ENCODE results near the gene MMAB.

MMAB gene

GRCh38 chr12:109573029-109573913, at the start of gene MMAB, which contains the start of gene MVK:
Gene MMAB (minus strand): TSS chr12:109573504. CDS start chr12:109573480, 24 bp downstream.
Gene MVK (plus strand): TSS chr12:109573794. CDS start chr12:109574823, 1,029 bp downstream.
- in situ Hi-C loops (cut with MboI; ENCODE audit: low sequenced_read_pairs), result no loop called here

DNA sequence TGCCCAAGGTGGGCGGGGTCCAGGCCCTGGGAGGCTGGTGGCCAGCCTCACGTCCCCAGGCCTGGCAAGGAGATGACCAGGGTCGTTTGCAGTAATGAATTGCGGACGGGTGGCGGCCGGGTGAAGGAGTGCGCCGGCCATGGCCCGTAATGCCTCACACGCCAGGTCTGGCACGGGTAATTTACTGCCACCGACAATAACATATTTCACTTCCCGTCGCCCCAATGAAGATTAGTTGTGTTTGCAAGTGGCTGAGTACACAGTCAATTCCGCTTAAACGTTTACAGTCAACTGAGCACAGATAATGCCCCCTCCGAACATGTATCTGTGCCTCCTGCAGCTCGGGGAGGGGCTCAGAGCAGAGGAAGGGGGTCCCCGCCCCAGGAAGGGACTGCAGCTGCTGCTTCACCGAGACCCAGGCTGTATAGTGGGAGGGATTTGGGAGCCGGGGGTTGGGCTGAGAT, 48.6 kb upstream of the MMAB start:
- in situ Hi-C loops (cut with MboI; ENCODE audit: low sequenced_read_pairs), result no loop called here

- in situ Hi-C loops (cut with MboI; ENCODE audit: low sequenced_read_pairs), result no loop called here
Observed at GRCh38 chr12:109621211-109621694, 47.9 kb upstream of the MMAB start.

DNA sequence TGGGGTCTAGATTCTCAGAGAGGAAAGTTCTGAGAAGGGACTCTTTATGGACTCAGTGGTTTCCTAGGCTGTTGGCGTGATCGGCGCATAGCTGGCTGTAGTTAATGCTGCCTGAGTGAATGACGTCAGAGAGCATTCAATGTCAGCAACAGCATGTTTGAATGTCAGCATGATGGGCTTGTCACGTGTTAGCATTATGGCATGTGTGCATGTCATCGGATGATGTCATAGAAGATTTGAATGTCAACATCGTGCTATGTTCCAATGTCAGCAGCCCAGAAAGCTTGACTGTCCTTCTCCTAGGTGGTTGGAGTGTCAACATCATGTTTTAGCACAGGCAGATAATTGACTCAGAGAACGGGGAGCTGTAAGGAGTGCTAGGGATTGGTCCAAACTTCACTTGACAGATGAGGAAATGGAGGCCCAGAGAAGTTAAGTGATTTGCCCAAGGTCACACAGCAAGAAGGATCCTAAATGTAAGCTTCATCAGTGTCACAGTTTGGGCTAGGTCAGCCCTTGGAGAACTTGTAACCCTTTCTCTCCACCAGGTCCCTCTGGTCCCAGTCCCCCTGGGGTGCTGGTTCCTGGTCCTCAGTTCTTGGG, 45.8 kb upstream of the MMAB start:
- in situ Hi-C loops (cut with MboI; ENCODE audit: low sequenced_read_pairs), result no loop called here

DNA sequence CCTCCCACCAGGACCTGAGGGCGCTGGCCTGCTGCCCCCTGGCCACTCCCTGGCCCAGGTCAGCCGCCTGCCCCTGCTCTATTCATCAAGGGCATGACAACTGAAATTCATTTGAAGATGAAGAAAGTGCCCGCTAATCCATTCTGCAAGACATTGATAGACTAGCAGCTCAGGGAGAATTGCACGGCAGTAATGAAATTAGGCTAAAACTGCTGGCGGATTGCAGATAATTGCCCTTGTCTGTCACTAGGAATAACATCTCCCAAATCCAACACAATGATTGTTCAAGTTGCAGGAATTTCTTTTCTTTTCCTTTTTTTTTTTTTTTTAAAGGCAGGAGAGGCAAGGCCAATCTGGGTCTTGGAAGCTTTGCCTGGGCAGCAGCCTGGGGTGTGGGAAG, 44.8 kb upstream of the MMAB start:
- in situ Hi-C loops (cut with MboI; ENCODE audit: low sequenced_read_pairs), result no loop called here

DNA sequence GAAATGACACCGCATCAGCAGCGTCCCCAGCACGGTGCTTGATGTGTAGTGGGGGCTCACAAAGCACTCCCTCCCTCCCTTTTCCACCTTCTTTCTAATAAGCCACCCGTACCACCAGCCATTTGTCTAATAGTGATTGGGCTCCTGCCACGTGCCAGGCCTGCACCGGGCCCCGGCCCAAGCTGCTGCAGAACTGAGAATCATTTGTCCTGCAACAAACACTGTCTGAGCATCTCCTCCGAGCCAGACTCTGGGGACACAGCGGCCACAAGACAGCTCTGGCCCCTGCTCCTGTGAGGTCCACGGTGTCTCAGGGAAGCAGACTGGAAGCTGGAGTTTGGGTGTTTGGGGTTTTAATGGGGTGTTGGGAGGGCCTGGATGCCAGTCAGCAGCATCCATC, 44.2 kb upstream of the MMAB start:
- in situ Hi-C loops (cut with MboI; ENCODE audit: low sequenced_read_pairs), result no loop called here

- in situ Hi-C loops (cut with MboI; ENCODE audit: low sequenced_read_pairs), result no loop called here
Observed at GRCh38 chr12:109615556-109616229, 42.4 kb upstream of the MMAB start.

- in situ Hi-C loops (cut with MboI; ENCODE audit: low sequenced_read_pairs), result no loop called here
Observed at GRCh38 chr12:109613649-109614455, 40.5 kb upstream of the MMAB start.

- in situ Hi-C loops (cut with MboI; ENCODE audit: low sequenced_read_pairs), result no loop called here
Observed at GRCh38 chr12:109612975-109613502, 39.7 kb upstream of the MMAB start.

- in situ Hi-C loops (cut with MboI; ENCODE audit: low sequenced_read_pairs), result no loop called here
Observed at GRCh38 chr12:109612003-109612402, 38.7 kb upstream of the MMAB start.

DNA sequence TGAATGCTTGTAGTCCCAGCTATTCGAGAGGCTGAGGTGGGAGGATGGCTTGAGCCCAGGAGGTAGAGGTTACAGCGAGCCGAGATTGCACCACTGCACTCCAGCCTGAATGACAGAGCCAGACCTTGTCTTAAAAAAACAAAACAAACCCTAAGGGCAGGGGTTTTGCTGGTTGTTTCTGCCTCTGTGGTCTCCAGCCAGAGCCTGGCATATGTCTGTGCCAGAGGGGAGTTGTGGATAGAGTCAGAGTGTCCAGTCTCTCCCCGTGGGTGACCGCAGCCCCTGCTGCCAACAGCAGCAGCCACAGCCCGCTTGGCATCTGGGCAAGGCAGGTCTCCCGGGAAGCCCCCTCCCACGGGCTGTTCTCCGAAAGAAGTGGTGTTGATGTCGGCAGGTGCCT, 37.9 kb upstream of the MMAB start:
- in situ Hi-C loops (cut with MboI; ENCODE audit: low sequenced_read_pairs), result no loop called here

GRCh38 chr12:109610523-109610922, 37.2 kb upstream of the MMAB start:
- in situ Hi-C loops (cut with MboI; ENCODE audit: low sequenced_read_pairs), result no loop called here

- in situ Hi-C loops (cut with MboI; ENCODE audit: low sequenced_read_pairs), result no loop called here
Observed at GRCh38 chr12:109609342-109609741, 36.0 kb upstream of the MMAB start.

GRCh38 chr12:109608793-109609192, 35.5 kb upstream of the MMAB start:
- in situ Hi-C loops (cut with MboI; ENCODE audit: low sequenced_read_pairs), result no loop called here

DNA sequence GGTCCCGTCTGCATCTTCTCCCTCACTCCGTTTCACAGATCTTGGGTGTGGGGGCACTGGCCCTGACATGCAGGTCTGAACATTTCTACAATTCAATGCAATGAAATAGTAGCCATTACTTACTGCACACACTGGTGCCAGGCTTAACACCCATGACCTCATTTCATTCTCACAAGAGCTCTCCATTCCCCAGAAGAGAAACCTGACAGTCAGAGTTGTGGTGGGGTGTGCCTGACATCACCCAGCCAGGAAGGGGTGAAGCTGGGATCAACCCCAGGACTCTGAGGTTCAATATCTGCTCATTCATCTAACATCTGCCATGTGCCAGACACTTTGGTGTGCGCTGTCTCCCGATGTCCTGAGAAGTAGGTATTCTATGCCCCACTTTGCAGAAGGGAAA, 35.0 kb upstream of the MMAB start:
- in situ Hi-C loops (cut with MboI; ENCODE audit: low sequenced_read_pairs), result no loop called here

GRCh38 chr12:109607618-109608017, 34.3 kb upstream of the MMAB start:
- in situ Hi-C loops (cut with MboI; ENCODE audit: low sequenced_read_pairs), result no loop called here

GRCh38 chr12:109606320-109607028, 33.2 kb upstream of the MMAB start:
- in situ Hi-C loops (cut with MboI; ENCODE audit: low sequenced_read_pairs), result no loop called here

DNA sequence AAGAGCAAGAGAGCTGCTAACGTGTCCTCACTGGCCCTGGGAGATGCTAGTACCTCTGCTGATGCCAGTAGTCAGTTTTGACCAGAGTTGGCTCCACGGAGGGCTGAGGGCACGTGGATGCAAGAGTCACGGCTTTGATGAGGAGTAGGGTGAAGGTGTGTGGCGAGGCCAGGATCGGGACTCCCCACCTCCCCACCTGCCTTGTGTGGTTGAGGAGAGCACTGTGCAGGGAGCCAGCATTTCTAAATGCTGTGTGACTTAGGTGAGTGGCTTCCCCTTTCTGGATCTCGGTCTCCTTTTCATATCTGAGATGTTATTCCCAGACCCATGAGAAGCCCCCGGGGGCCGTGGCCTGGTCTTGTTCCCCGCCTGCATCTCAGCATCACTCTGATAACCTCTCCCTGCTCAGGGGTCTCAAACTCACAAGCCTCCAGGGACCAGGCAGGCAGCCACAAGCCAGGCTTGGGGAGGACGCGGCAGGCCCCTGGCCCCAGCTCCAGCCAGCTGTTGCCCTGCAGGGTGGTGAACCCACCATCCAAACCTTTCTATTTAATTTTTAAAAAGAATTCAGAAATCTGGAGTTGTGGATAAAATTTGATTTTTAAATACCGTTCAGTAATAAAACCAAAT, 32.4 kb upstream of the MMAB start:
- in situ Hi-C loops (cut with MboI; ENCODE audit: low sequenced_read_pairs), result no loop called here

DNA sequence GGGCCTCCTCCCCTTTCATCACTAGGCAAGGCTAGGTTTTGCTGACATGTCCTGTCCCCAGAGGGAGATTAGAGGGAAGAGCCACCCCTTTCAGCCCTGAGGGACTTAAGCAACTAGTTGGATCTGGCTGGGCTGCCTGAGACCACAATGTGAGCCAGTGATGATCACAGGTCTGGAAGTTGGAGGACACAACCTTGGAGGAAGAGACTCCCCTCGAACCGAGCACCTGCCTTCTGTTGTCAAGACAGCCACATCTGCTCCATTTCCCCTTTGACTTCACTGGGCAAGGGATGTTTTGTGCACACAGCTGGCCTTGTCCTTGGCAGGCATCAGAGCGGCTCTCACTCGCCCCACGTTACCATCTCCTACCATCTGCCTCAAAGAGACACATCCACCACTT, 31.7 kb upstream of the MMAB start:
- in situ Hi-C loops (cut with MboI; ENCODE audit: low sequenced_read_pairs), result no loop called here

Measured in HL-60/S4 treated with phorbol 12-myristate 13-acetate at 8.2 ng/mL for 4 days and 3 days (cell line).